SU-DHL-6 (cell line): ENCODE results near the gene CABP2.

Experiments used
- H2AFZ ChIP-seq: fragments of 200-600 bp; sonication (generic); 2 replicates; pipeline ENCODE4 v1.6.1; 2014; ENCODE audit warnings: low read depth, mild to moderate bottlenecking, moderate library complexity, mixed read lengths, antibody characterized with exemption, low read length; ENCODE audit not compliant: severe bottlenecking
- H3F3A ChIP-seq: fragments of 200-600 bp; shearing (Covaris generic); 2 replicates; pipeline ENCODE4 v1.6.0; 2016; ENCODE audit warnings: antibody characterized with exemption, mild to moderate bottlenecking; ENCODE audit not compliant: insufficient read depth
- H3K27ac ChIP-seq: fragments of 200-600 bp; sonication (generic); 2 replicates; pipeline ENCODE4 v1.5.1; 2016; ENCODE audit warnings: low read depth, mild to moderate bottlenecking, low read length, moderate library complexity, mixed read lengths
- H3K27me3 ChIP-seq: fragments of 200-600 bp; sonication (generic), shearing (Covaris generic); 2 replicates; pipeline ENCODE4 v1.6.0; 2014; ENCODE audit warnings: mild to moderate bottlenecking, low read length
- H3K36me3 ChIP-seq: fragments of 200-600 bp; sonication (generic); 2 replicates; pipeline ENCODE4 v1.6.1; 2014; ENCODE audit warnings: mild to moderate bottlenecking, low read length, mixed read lengths
- H3K4me2 ChIP-seq: fragments of 300-600, 200-600 bp; shearing (Covaris generic), sonication (generic); 2 replicates; pipeline ENCODE4 v1.6.0; 2014; ENCODE audit warnings: low read length, low read depth, mild to moderate bottlenecking; ENCODE audit not compliant: poor library complexity, severe bottlenecking
- H3K4me3 ChIP-seq: fragments of 200-600 bp; sonication (generic); 2 replicates; pipeline ENCODE4 v1.5.1; 2014; ENCODE audit warnings: antibody characterized with exemption, low read length, mild to moderate bottlenecking, mixed read lengths; ENCODE audit not compliant: insufficient read depth, poor library complexity, severe bottlenecking
- H3K79me2 ChIP-seq: fragments of 200-600 bp; sonication (generic); 2 replicates; pipeline ENCODE4 v1.6.1; 2014; ENCODE audit warnings: mild to moderate bottlenecking, low read length, moderate library complexity; ENCODE audit not compliant: insufficient read depth
- H3K9ac ChIP-seq: fragments of 200-600 bp; sonication (generic); 2 replicates; pipeline ENCODE4 v1.7.0; 2014; ENCODE audit warnings: mild to moderate bottlenecking, low read length
- H3K9me2 ChIP-seq: fragments of 200-600 bp; sonication (generic); replicated peaks from 2 replicates; pipeline ENCODE4 v1.6.1; 2014; ENCODE audit warnings: low read length; ENCODE audit not compliant: insufficient read depth
- H3K9me3 ChIP-seq: fragments of 200-600 bp; sonication (generic); 2 replicates; pipeline ENCODE4 v1.6.1; 2014; ENCODE audit warnings: low read length, mixed read lengths; ENCODE audit not compliant: insufficient read depth
- H4K20me1 ChIP-seq: fragments of 200-600 bp; sonication (generic); 2 replicates; pipeline ENCODE4 v1.6.1; 2014; ENCODE audit warnings: low read depth, mild to moderate bottlenecking, antibody characterized with exemption, low read length, moderate library complexity, mixed read lengths
- CTCF ChIP-seq: fragments of 200-600 bp; sonication (generic); IDR thresholded peaks from one replicate; pipeline ENCODE4 v1.5.1; 2017; ENCODE audit warnings: antibody characterized with exemption, mild to moderate bottlenecking, low read length, moderate library complexity; ENCODE audit not compliant: insufficient read depth, poor library complexity, severe bottlenecking
- EZH2phosphoT487 ChIP-seq: fragments of 200-600 bp; sonication (generic), shearing (Covaris generic); conservative IDR thresholded peaks from 2 replicates; pipeline ENCODE4 v1.6.1; 2018; ENCODE audit warnings: mild to moderate bottlenecking, antibody characterized with exemption, low read length, moderate library complexity, mixed read lengths

Gene CABP2

GRCh38 chr11:67523556-67524479 is 572 bp upstream of the CABP2 start:
- no peaks in the 10 kb centered on the region for H3K9me3 ChIP-seq
- H3F3A ChIP-seq = no peaks in the 10 kb centered on the region
- no peak overlapping the region for H3K9ac ChIP-seq
- no peaks in the 10 kb centered on the region for H3K9me2 ChIP-seq
- H3K36me3 ChIP-seq = no peaks in the 10 kb centered on the region
- no peak overlapping the region for H3K27ac ChIP-seq
- H4K20me1 ChIP-seq = no peaks in the 10 kb centered on the region
- no peak overlapping the region for H3K4me2 ChIP-seq
- H3K27me3 ChIP-seq = no peaks in the 10 kb centered on the region
- no peak overlapping the region for H2AFZ ChIP-seq
- H3K79me2 ChIP-seq = no peaks in the 10 kb centered on the region
- TF ChIP-seq EZH2phosphoT487 = no peak
- TF ChIP-seq CTCF = no peak
- no peak overlapping the region for H3K4me3 ChIP-seq

- Histone ChIP-seq H3K9ac (no peak overlapping the region), H3K36me3 (no peaks in the 10 kb centered on the region), H3K4me2 (no peak overlapping the region), H4K20me1 (no peaks in the 10 kb centered on the region), H3K9me2 (no peaks in the 10 kb centered on the region), H3K27ac (no peak overlapping the region), H2AFZ (no peak overlapping the region), H3K4me3 (no peak overlapping the region), H3K27me3 (no peaks in the 10 kb centered on the region), H3K9me3 (no peaks in the 10 kb centered on the region), H3K79me2 (no peaks in the 10 kb centered on the region), H3F3A (no peaks in the 10 kb centered on the region)
- no peak for TF ChIP-seq EZH2phosphoT487
- TF ChIP-seq CTCF = no peak
Measured at GRCh38 chr11:67522338-67522737, 908 bp downstream of the CABP2 start.

GRCh38 chr11:67521924-67522323 is 1.3 kb downstream of the CABP2 start:
- Histone ChIP-seq H3K9me2 (no peaks in the 10 kb centered on the region), H2AFZ (no peak overlapping the region), H3F3A (no peaks in the 10 kb centered on the region), H3K4me2 (no peak overlapping the region), H3K9ac (no peak overlapping the region), H4K20me1 (no peaks in the 10 kb centered on the region), H3K27me3 (no peaks in the 10 kb centered on the region), H3K79me2 (no peaks in the 10 kb centered on the region), H3K27ac (no peak overlapping the region), H3K36me3 (no peaks in the 10 kb centered on the region), H3K9me3 (no peaks in the 10 kb centered on the region), H3K4me3 (no peak overlapping the region)
- TF ChIP-seq EZH2phosphoT487 (no peak), CTCF (no peak)
